ENCODE results near the gene LOXL3. TPM values are rescaled to one million over a fixed set of nuclear protein-coding genes. Genes with fewer than 3 reads are reported as not detected.

Gene LOXL3
- total RNA-seq, 2 donors from 2014 or later, result 1.3 to 10.7 TPM

DNA sequence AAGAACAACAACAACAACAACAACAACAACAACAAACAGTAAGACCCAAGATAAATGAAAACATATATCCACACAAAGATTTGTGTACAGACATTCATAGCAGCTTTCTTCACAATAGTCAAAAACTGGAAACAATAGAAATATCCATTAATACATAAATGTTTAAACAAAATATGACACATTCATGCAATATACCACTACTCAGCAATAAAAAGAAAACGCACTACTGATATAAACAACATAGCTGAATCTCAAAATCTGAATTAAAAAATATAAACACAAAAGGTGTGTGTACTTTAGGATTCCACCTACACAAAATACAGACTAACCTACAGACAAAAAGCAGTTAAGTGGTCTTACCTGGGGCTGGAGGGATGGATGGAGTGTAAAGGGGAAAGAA is 42.8 kb upstream of the LOXL3 start:
- DNase-seq (ENCODE audit: low spot score), result no peak
- intact Hi-C loops (cut with DNase I), result no loop called here
- Histone ChIP-seq H3K4me3 (no peak overlapping the region), H3K27ac (no peak overlapping the region), H3K27me3 (replicated peaks; ENCODE audit: insufficient read depth) (peaks cover 3% of the 10 kb centered on the region), H3K9me3 (no peaks in the 10 kb centered on the region), H3K4me1 (replicated peaks) (no peaks in the 10 kb centered on the region), H3K36me3 (no peaks in the 10 kb centered on the region)
- 32% methylated on average over 1 of the region's 1 CpG for WGBS
- TF ChIP-seq POLR2AphosphoS5 (IDR thresholded peaks at IDR 0.05) (no peak), POLR2A (IDR thresholded peaks at IDR 0.05) (no peak)
- TF ChIP-seq, protein P1, sequence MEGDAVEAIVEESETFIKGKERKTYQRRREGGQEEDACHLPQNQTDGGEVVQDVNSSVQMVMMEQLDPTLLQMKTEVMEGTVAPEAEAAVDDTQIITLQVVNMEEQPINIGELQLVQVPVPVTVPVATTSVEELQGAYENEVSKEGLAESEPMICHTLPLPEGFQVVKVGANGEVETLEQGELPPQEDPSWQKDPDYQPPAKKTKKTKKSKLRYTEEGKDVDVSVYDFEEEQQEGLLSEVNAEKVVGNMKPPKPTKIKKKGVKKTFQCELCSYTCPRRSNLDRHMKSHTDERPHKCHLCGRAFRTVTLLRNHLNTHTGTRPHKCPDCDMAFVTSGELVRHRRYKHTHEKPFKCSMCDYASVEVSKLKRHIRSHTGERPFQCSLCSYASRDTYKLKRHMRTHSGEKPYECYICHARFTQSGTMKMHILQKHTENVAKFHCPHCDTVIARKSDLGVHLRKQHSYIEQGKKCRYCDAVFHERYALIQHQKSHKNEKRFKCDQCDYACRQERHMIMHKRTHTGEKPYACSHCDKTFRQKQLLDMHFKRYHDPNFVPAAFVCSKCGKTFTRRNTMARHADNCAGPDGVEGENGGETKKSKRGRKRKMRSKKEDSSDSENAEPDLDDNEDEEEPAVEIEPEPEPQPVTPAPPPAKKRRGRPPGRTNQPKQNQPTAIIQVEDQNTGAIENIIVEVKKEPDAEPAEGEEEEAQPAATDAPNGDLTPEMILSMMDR (IDR thresholded peaks at IDR 0.05), result no peak

DNA sequence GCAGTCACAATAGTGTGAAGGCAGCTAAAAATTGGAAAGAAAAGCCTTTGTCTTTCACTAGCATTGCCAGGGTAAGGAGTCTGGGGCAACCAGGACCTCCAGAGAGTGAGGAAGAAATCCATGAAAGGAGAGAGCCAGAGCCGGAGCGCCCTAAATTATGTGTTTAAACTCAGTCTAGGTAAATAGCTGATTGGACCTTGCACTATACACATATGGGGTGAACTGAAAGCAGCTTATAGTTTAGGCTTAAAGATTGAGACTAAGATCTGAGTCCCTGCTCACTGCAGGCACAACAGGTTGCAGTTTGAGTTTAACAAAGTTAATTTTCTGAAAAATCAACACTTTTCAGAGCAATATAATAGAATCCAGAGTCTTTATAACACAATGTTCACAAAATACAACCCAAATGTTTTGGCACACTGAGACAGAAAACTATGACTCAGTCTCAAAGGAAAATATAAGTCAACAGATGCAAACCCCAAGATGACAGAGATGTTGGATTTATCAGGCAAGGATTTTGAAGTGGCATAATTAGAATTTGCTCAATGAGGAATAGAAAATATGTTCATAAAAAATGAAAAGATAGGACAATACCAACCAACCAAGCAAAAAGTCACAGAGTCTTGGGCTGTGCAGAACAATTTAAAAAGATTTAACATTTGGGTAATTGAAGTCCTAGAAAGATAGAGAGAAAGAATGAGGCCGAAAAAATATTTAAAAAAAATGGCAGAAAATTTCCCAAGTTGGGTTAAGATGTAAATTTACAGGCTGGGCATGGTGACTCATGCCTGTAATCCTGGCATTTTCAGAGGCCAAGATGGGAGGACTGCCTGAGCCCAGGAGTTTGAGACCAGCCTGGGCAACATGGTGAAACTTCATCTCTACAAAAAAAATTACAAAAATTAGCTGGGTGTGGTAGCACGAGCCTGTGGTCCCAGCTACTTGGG is 40.4 kb upstream of the LOXL3 start:
- intact Hi-C loops (cut with DNase I), result no loop called here
- 80% methylated on average over 4 of the region's 4 CpGs for WGBS

DNA sequence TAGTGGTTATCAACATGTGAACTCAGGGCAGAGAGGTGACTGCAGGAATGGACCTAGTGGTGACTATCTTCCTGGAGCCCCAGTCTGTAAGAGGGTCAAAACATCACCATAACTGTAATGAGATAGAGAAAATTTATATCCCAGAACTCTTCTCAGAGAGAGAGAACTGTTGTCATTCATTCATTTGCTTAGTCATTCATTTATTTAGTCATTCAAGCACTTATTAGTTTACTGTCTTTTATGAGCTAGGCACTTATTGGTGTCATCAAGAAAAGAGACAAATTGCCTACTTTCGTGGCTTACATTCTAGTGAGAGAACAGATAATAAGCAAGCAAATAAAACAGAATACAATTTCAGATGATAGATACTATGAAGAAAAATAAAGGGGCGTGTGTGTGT is 34.9 kb upstream of the LOXL3 start:
- Histone ChIP-seq H3K4me1 (replicated peaks) (no peaks in the 10 kb centered on the region), H3K9me3 (no peaks in the 10 kb centered on the region), H3K27ac (no peak overlapping the region), H3K27me3 (replicated peaks; ENCODE audit: insufficient read depth) (peaks cover 3% of the 10 kb centered on the region), H3K4me3 (no peak overlapping the region), H3K36me3 (no peaks in the 10 kb centered on the region)
- WGBS, result 44% methylated on average over 2 of the region's 2 CpGs
- no peak for TF ChIP-seq POLR2A (IDR thresholded peaks at IDR 0.05)
- TF ChIP-seq, protein P1 (IDR thresholded peaks at IDR 0.05), result no peak
- TF ChIP-seq POLR2AphosphoS5 (IDR thresholded peaks at IDR 0.05), result no peak
- intact Hi-C loops (cut with DNase I), result loop anchor here (10.0 kb wide), 1 partner anchor 64 kb away; the partner anchor contains the start of genes AUP1, DQX1 and HTRA2
- DNase-seq (ENCODE audit: low spot score), result no peak

More for the DNA sequence above, 40.4 kb upstream of the LOXL3 start:
- H3K4me1 ChIP-seq (replicated peaks), result no peaks in the 10 kb centered on the region
- no peaks in the 10 kb centered on the region for H3K36me3 ChIP-seq
- H3K9me3 ChIP-seq, result no peaks in the 10 kb centered on the region
- no peak overlapping the region for H3K4me3 ChIP-seq
- H3K27me3 ChIP-seq (replicated peaks; ENCODE audit: insufficient read depth), result peaks cover 3% of the 10 kb centered on the region
- TF ChIP-seq, protein P1 (IDR thresholded peaks at IDR 0.05), result no peak
- TF ChIP-seq POLR2AphosphoS5 (IDR thresholded peaks at IDR 0.05) (no peak), POLR2A (IDR thresholded peaks at IDR 0.05) (no peak)
- no peak overlapping the region for H3K27ac ChIP-seq
- no peak for DNase-seq (ENCODE audit: low spot score)

DNA sequence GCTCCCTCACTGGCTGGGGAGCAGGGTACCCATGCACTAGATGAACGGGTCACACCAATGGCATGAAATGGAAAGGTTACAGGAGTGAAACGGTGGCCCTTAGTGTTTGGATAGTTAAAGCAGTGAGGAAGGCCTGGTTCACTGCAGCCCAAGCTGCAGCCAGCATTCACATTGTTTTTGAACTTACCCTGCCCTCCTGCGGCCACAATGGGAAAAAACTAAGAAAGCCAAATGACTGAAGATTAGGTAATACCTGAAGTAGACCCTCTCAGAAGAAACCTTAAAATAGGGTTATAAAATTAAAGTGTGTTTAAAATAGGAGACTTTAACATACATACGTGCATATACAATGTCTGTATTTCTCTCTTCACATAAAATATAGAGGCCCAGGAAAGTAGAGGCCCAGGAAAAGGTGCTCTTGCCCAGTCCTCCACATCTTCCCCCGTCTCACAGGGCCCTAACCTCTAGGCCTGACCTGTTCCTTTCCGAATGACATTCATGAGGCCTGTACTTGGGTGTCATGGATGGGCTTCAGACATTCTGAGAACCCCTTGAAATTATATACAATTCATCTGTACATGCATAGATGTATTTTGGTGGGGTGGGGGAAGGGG is 34.0 kb upstream of the LOXL3 start:
- H3K4me1 ChIP-seq (replicated peaks), result no peaks in the 10 kb centered on the region
- H3K9me3 ChIP-seq, result no peaks in the 10 kb centered on the region
- intact Hi-C loops (cut with DNase I), result loop anchor here (2.0 to 10.0 kb wide), 2 partner anchors 63 to 105 kb away; partner anchors contain the start of genes AUP1, CCDC142, DQX1 and HTRA2
- H3K4me3 ChIP-seq, result no peak overlapping the region
- TF ChIP-seq, protein P1 (IDR thresholded peaks at IDR 0.05), result peak in 3 of 4 experiments; percentile 21 to 75 (median 70)
- TF ChIP-seq POLR2AphosphoS5 (IDR thresholded peaks at IDR 0.05) (peak; percentile 36), POLR2A (IDR thresholded peaks at IDR 0.05) (no peak)
- 23% methylated on average over 6 of the region's 6 CpGs for WGBS
- H3K36me3 ChIP-seq, result no peaks in the 10 kb centered on the region
- H3K27ac ChIP-seq, result no peak overlapping the region
- DNase-seq (ENCODE audit: low spot score), result peak; percentile 63
- H3K27me3 ChIP-seq (replicated peaks; ENCODE audit: insufficient read depth), result no peaks in the 10 kb centered on the region

Data from prostate gland (tissue), 2 donors.